Upper lobe of left lung (tissue), 6 donors: ENCODE measurements around the gene OPALIN. TPM values are rescaled to one million over a fixed set of nuclear protein-coding genes. Genes with fewer than 3 reads are reported as not detected.

Experiments used
- ATAC-seq, 2 donors: fragments of 200-7000 bp; cut with Tn5 transposase; one replicate each; pipeline ENCODE4 v1.9.1; 2022; ENCODE audit warnings: mild to moderate bottlenecking in 2 of 2, moderate library complexity in 2 of 2; ENCODE audit not compliant: low FRiP score in 2 of 2
- DNase-seq, 2 donors: peaks; one replicate each; pipeline ENCODE4 v3.0.0-alpha.2; 2019 to 2020
- H3K27ac ChIP-seq, 4 donors: fragments of 200-600 bp; sonication (generic); one replicate each; pipeline ENCODE4 v1.5.1; 2016 to 2019
- H3K27me3 ChIP-seq, 4 donors: fragments of 200-600 bp; sonication (generic); one replicate each; pipeline ENCODE4 v1.5.1; 2017 to 2019
- H3K36me3 ChIP-seq, 4 donors: fragments of 200-600 bp; sonication (generic); one replicate each; pipeline ENCODE4 v1.5.1; 2016 to 2019
- H3K4me1 ChIP-seq, 4 donors: fragments of 200-600 bp; sonication (generic); one replicate each; pipeline ENCODE4 v1.5.1; 2018 to 2019
- H3K4me3 ChIP-seq, 4 donors: fragments of 200-600 bp; sonication (generic); one replicate each; pipeline ENCODE4 v1.5.1; 2017 to 2019; ENCODE audit warnings: mild to moderate bottlenecking in 2 of 4, moderate library complexity in 1 of 4
- H3K9me3 ChIP-seq, 4 donors: fragments of 200-600 bp; sonication (generic); one replicate each; pipeline ENCODE4 v1.5.1; 2018 to 2019
- CTCF ChIP-seq, 6 experiments: fragments of 450-650 bp in 4 of 6; fragments of 200-600 bp in 2 of 6; sonication (generic) in 2 of 6; IDR thresholded peaks; one replicate each; pipeline ENCODE4 v1.5.1; 2016 to 2019; ENCODE audit warnings: antibody characterized with exemption in 6 of 6
- EP300 ChIP-seq, 4 donors: sonication (generic); formaldehyde crosslinking; IDR thresholded peaks; one replicate each; pipeline ENCODE4 v1.5.1; 2017; ENCODE audit warnings: antibody characterized with exemption in 4 of 4, control low read depth in 2 of 4
- POLR2A ChIP-seq, 4 donors: fragments of 450-650 bp; IDR thresholded peaks; one replicate each; pipeline ENCODE4 v1.5.1; 2016 to 2017; ENCODE audit warnings: antibody characterized with exemption in 4 of 4, mild to moderate bottlenecking in 2 of 4
- POLR2AphosphoS5 ChIP-seq, 2 donors: sonication (generic); formaldehyde crosslinking; IDR thresholded peaks; one replicate each; pipeline ENCODE4 v1.5.1; 2017; ENCODE audit warnings: antibody characterized with exemption in 2 of 2
- WGBS, 2 donors: methylation state at CpG; one replicate each; pipeline ENCODE4 v1.1.5; 2017 to 2018; 5-methylcytosine and 5-hydroxymethylcytosine counted together
- total RNA-seq, 6 donors: library from RNA; depleted of rRNA in 4 of 6; stranded (reverse); fragments of >200 nt in 4 of 6; gene quantifications; one replicate each; pipeline versions ENCODE4 v1.1.0 to v1.2.1, GENCODE V29; 2016 to 2021
- donor health status: DM: no; HTN: no; CAD: no; lungs with moderate emphysema.
- donor health status: DM: no; HTN: yes; CAD: no; lungs with severe emphysema.

Gene OPALIN
- total RNA-seq, 6 donors from 2014 or later: not detected

DNA sequence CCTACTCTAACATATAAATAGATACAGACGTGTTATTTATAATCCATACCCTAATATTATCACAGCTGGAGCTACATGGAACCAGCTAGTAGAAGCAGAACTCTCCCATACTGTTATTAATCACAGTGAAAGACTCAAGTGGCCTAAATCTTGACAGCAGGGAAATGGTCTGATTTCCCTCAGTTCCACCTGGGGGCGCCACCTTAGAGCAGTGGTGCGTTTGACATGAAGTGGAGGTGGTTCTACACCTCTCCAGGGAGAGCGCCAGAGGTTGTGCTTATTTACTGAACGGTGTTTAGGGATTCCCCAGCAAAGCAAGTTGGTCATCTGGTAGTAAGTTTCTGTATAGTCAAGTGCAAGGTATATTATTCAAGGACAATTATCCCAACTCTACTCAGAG lies 37.0 kb downstream of the OPALIN start:
- Histone ChIP-seq H3K4me1 (no peaks in the 10 kb centered on the region), H3K36me3 (no peaks in the 10 kb centered on the region), H3K27me3 (no peaks in the 10 kb centered on the region), H3K4me3 (no peak overlapping the region), H3K9me3 (no peaks in the 10 kb centered on the region), H3K27ac (no peak overlapping the region)
- ATAC-seq (no peak), DNase-seq (no peak)
- no peak for TF ChIP-seq CTCF (IDR thresholded peaks at IDR 0.05)
- no peak for TF ChIP-seq EP300 (IDR thresholded peaks at IDR 0.05)
- no peak for TF ChIP-seq POLR2AphosphoS5 (IDR thresholded peaks at IDR 0.05)
- TF ChIP-seq POLR2A (IDR thresholded peaks at IDR 0.05): no peak
- 64 to 69% methylated on average over 5 of the region's 5 CpGs for WGBS, 2 donors

DNA sequence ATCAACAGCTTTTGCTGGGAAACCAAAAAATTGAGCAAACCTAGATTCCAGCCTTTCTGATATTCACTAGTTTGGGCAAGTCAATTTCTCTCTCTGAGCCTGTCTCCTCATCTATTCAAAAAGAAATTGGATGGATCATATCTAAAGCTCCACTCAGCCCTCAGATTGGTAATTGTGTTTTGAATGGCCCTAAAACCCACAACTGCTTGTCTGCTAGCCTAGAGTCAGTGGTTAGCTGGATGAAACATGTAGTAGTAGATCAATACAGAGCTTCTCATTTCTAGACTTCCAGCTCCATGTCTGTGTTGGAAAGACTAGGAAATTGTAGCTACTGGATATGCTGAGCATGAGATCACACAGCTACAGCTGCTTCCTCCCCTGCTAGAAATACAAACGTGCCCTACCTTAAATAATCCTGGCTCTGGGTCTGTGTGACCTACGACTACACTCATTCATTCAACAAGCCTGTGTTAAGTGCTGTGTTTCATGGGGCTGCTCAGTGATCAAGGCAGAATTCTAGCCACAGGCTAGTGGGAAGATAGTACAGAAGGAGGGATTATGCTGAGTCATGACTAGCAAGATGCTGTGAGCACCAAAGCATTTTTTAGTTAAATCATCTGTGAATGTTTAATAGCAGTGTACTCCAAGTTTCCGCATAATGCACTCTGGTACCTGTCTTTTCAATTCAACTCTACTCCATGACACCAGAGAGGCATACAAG lies 38.9 kb downstream of the OPALIN start:
- Histone ChIP-seq H3K27ac (no peak overlapping the region), H3K27me3 (no peaks in the 10 kb centered on the region), H3K4me3 (no peak overlapping the region), H3K4me1 (no peaks in the 10 kb centered on the region), H3K9me3 (no peaks in the 10 kb centered on the region), H3K36me3 (no peaks in the 10 kb centered on the region)
- no peak for TF ChIP-seq EP300 (IDR thresholded peaks at IDR 0.05)
- no peak for TF ChIP-seq POLR2AphosphoS5 (IDR thresholded peaks at IDR 0.05)
- no peak for TF ChIP-seq POLR2A (IDR thresholded peaks at IDR 0.05)
- no peak for TF ChIP-seq CTCF (IDR thresholded peaks at IDR 0.05)
- DNase-seq (no peak), ATAC-seq (no peak)
- 43 to 54% methylated on average over 2 to 3 of the region's 3 CpGs for WGBS, 2 donors

DNA sequence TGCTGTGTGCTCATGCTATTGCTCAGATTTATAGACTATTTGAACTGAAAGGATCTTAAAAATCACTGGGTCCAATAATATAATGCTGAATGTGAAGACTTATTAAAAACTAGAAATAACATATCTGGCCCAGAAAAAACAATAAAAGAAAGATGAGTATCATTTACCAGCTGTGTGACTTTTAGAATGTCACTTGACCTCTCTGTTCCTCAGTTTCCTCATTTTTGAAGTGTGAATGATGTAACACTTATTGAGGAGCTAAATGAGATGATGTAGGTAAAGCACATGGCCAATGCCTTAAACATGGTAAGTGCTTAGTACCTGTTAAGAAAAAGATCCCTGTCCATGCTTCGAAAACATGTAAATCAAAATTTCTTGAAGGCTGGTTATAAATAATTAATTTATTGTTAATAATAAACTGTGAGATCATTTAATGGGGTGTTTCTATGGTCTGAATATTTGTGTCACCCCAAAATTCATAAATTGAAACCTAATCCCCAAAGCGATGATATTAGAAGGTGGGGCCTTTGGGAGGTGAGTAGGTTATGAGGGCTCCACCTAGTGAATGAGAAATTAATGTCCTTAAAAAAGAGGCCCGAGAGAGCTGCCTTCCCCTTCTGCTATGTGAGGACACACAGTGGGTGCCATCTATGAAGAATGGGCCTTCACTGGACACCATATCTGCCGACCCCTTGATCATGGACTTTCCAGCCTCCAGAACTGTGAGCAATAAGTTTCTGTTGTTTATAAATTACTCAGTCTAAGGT lies 41.6 kb downstream of the OPALIN start:
- TF ChIP-seq EP300 (IDR thresholded peaks at IDR 0.05) (no peak), POLR2AphosphoS5 (IDR thresholded peaks at IDR 0.05) (no peak)
- Histone ChIP-seq H3K27ac (no peak overlapping the region), H3K27me3 (no peaks in the 10 kb centered on the region), H3K9me3 (no peaks in the 10 kb centered on the region), H3K36me3 (no peaks in the 10 kb centered on the region), H3K4me3 (no peak overlapping the region), H3K4me1 (no peaks in the 10 kb centered on the region)
- no peak for ATAC-seq
- 75 to 82% methylated on average over 4 of the region's 4 CpGs for WGBS, 2 donors
- DNase-seq: no peak

- Histone ChIP-seq H3K4me1 (peaks cover 10 to 18% (median 13%) of the 10 kb centered on the region in 4 donors), H3K36me3 (no peaks in the 10 kb centered on the region), H3K9me3 (no peaks in the 10 kb centered on the region), H3K27me3 (no peaks in the 10 kb centered on the region), H3K27ac (no peak overlapping the region), H3K4me3 (no peak overlapping the region)
- 72 to 82% methylated on average over 2 of the region's 2 CpGs for WGBS, 2 donors
- TF ChIP-seq CTCF (IDR thresholded peaks at IDR 0.05): no peak
- TF ChIP-seq EP300 (IDR thresholded peaks at IDR 0.05): no peak
- no peak for TF ChIP-seq POLR2AphosphoS5 (IDR thresholded peaks at IDR 0.05)
- no peak for TF ChIP-seq POLR2A (IDR thresholded peaks at IDR 0.05)
- DNase-seq (no peak), ATAC-seq (no peak)
These were observed 45.5 kb downstream of the OPALIN start for GRCh38 chr10:96313344-96313743.

GRCh38 chr10:96311180-96311715 lies 47.6 kb downstream of the OPALIN start:
- no peak for DNase-seq
- peaks cover 12 to 25% (median 18%) of the 10 kb centered on the region in 4 donors for H3K4me1 ChIP-seq
- TF ChIP-seq POLR2A (IDR thresholded peaks at IDR 0.05) (no peak), POLR2AphosphoS5 (IDR thresholded peaks at IDR 0.05) (no peak), EP300 (IDR thresholded peaks at IDR 0.05) (no peak), CTCF (IDR thresholded peaks at IDR 0.05) (no peak)
- H3K36me3 ChIP-seq: no peaks in the 10 kb centered on the region
- no peaks in the 10 kb centered on the region for H3K27me3 ChIP-seq
- no peak overlapping the region for H3K4me3 ChIP-seq
- no peak overlapping the region for H3K27ac ChIP-seq
- no peak for ATAC-seq
- no peaks in the 10 kb centered on the region for H3K9me3 ChIP-seq
- WGBS, 2 donors: 57 to 67% methylated on average over 3 of the region's 3 CpGs
